ENCODE results near the gene MYOM1.
A peak's percentile ranks its signal among the peaks of the same experiment; 100 is the strongest.
"Not testable (repeated sequence)": the region's sequence is repeated elsewhere in the genome, so short reads cannot be mapped to it uniquely, and the experiment has no call there.

MYOM1 gene

GRCh38 chr18:3217948-3218647 lies 1.7 kb downstream of the MYOM1 start:
- peak; percentile 47 for DNase-seq

GRCh38 chr18:3216987-3217386 lies 2.8 kb downstream of the MYOM1 start:
- no peak for DNase-seq

- DNase-seq = no peak
Observed at GRCh38 chr18:3214855-3215637, 4.7 kb downstream of the MYOM1 start.

- no peak for DNase-seq
Observed at GRCh38 chr18:3213300-3214059, 6.3 kb downstream of the MYOM1 start.

GRCh38 chr18:3212657-3213056 lies 7.1 kb downstream of the MYOM1 start:
- DNase-seq = no peak

- peak; percentile 21 for DNase-seq
Observed at GRCh38 chr18:3211236-3211992, 8.4 kb downstream of the MYOM1 start.

- no peak for DNase-seq
Observed at GRCh38 chr18:3209859-3210569, 9.8 kb downstream of the MYOM1 start.

GRCh38 chr18:3207565-3207964 lies 12.2 kb downstream of the MYOM1 start:
- no peak for DNase-seq

GRCh38 chr18:3205239-3205638 lies 14.5 kb downstream of the MYOM1 start:
- no peak for DNase-seq

GRCh38 chr18:3199942-3200645 lies 19.7 kb downstream of the MYOM1 start:
- DNase-seq = no peak

- not testable (repeated sequence) for DNase-seq
Observed at GRCh38 chr18:3198260-3198860, 21.4 kb downstream of the MYOM1 start.

GRCh38 chr18:3194947-3195612 lies 24.7 kb downstream of the MYOM1 start:
- no peak for DNase-seq

GRCh38 chr18:3193331-3193730 lies 26.4 kb downstream of the MYOM1 start:
- DNase-seq = no peak

- no peak for DNase-seq
Observed at GRCh38 chr18:3192752-3193151, 27.0 kb downstream of the MYOM1 start.

GRCh38 chr18:3192286-3192685 lies 27.5 kb downstream of the MYOM1 start:
- no peak for DNase-seq

- DNase-seq = no peak
Observed at GRCh38 chr18:3190610-3191009, 29.2 kb downstream of the MYOM1 start.

- no peak for DNase-seq
Observed at GRCh38 chr18:3189884-3190283, 29.9 kb downstream of the MYOM1 start.

- DNase-seq = no peak
Observed at GRCh38 chr18:3186678-3187658, 32.8 kb downstream of the MYOM1 start.

GRCh38 chr18:3184275-3184963 lies 35.3 kb downstream of the MYOM1 start:
- no peak for DNase-seq
